ENCODE measurements around the gene EME2.

GRCh38 chr16:1777375-1778199 is 5.0 kb downstream of the EME2 start:
- TF ChIP-seq EZH2phosphoT487 (IDR thresholded peaks at IDR 0.05; ENCODE audit: low read depth), result no peak
- TF ChIP-seq CTCF (IDR thresholded peaks at IDR 0.05; ENCODE audit: low read depth, low read length), result no peak
